Glomerular endothelial cell (primary cell): ENCODE data around the gene GALNT1. TPM values are rescaled to one million over a fixed set of nuclear protein-coding genes. Genes with fewer than 3 reads are reported as not detected.

Experiments used
- DNase-seq: peaks from one replicate; pipeline ENCODE4 v3.0.0-alpha.2; 2011; ENCODE audit warnings: low read depth, low spot score; ENCODE audit errors: extremely low read depth
- total RNA-seq: library from RNA; depleted of rRNA; stranded (reverse); fragments of >200 nt; gene quantifications from 2 replicates; pipeline ENCODE4 v1.2.3, GENCODE V29; 2015

The GALNT1 gene
- total RNA-seq, 1 donor from 2014 or later = 183 TPM

DNA sequence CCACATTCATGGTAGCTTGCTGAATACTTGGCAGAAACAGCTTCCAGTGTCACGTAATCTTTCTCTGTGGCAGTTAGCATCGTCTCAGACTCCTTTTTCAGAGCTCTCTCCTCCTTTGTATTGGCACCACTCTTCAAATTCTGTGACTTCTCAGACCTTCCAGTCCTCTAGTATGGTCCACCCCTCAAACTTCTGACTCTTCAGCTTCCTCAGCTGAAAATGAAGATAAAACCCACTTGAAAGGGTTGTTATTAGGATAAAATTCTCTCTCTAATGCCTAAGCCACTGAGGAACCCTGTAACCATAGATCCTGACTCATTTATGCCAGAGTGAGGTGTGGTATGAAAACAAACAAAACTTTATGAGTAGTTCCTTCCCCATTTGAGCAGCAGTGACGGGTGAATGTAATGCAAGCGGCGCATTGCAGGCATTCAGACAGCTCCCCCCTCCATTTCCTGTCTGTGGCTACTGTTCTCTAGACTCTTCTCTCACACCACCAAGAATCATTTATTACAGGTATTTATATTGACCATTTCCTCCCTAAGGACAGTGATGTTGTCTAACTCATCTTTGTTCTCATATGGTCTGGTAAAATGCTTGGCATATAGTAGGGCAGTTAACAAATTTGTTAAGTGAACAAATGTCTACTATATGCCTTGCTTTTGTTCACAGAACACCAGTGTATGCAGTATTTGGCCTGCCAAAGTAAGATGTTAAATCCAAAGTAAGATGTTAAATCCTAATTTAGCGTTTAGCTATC, 35.3 kb downstream of the GALNT1 start:
- DNase-seq = peak; percentile 76

DNA sequence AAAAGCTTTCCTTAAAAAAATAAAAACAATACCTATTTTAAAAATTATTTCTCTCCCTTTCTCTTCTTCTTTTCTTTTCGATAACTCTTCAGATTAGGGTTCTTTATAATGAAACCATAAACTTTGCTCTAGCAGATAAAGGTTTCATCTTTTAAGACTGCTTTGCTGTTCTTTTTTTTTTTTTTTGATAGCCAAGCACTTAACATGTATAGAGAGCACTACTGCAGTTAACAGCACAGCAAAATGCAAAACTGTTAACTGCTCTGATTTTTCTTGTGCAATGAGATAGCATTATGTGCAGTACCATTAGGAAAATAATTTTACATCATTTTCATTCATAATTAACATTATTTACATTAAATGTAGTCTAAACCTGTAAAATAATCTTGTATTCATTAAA, 36.3 kb downstream of the GALNT1 start:
- no peak for DNase-seq

DNA sequence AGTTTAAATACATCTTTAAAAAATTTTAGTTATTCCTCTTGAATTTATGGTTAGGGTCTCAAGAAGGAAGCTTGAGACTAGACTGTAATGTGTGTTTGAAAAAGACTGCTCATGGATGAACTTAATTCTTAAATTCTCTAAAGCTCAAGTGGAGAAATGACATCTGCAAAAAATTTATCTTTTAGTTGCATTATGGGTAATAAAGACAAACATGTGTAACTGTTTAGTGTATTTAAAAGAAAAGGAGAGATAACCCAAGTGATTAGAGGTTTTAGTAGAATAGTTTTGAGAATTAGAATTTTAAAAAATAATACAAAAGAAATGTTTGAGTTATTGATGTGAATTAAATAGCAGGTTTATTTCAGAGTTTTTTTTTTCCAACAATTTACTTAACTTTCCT, 36.7 kb downstream of the GALNT1 start:
- no peak for DNase-seq

DNA sequence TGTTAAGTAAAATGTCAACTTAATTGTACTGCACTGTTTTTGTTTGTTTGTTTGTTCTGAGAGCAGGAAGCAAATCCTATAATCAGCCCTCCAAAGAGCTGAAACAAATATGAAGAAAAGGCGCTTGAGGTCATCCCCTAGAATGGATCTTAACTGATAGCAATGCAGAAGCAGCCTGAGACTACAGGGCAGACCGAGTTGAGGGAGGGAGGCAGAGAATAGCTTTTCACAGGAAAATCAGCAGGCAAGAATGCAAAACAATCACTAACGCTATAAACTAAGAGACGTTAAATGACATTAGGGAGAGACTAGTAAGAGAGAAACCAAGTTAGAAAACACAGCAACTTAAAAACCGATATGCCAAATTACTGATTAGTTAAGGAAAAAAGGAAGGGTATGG, 37.2 kb downstream of the GALNT1 start:
- DNase-seq = no peak

DNA sequence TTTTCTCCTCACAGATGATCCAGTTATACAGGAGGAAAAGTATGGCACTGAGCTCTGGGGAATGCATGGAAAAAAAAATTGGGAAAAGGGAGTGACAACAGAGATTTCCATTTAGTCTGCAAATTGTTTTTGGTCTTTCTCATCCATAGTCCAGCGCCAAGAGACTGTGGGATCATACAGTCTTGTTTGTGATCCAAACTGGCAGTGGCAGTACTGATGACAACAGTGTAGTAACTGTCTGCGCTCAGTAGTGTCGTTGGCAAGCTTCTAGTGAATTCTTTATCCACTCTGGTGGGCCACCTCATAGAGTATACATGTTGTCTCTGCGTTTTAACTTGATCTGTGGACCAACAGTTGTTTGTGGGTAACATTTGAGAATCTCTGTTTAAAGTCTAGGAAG, 37.9 kb downstream of the GALNT1 start:
- no peak for DNase-seq

DNA sequence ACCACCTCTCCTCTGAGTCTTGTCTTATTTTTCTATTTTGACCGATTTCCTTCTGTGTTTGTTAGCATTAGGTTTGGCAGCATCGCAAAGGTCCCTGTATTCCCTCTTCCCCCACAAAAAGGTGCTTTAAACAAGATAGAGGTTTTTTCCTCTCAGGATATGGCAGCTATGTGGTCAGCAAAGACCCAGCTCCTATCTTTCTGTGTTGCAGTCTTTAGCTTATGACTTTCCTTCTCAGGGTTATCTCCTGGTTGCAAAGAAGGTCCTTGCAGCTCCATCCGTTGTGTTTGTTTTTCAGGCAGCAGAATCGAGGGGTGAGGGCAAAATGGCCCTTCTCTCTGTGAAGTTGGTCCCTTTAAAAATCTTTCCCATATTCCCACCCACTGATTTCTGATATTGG, 38.4 kb downstream of the GALNT1 start:
- DNase-seq = no peak

DNA sequence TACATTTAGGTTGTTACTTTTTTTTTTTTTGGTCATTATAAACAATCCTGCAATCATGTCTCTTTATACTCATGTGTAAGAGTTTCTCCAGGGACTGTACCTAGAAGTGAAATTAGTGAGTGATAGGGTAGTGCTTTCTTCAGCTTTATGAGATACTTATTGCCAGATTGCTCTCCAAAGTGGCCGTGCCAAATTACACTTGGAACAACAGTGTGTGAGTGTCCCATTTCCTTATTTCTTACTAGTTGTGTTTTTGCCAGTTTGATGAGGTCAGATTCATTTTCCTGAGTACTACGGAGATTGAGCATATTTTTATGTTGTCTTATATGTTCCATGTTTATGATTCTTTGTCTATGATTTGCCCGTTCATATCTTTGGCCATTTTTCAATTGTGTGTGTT, 39.2 kb downstream of the GALNT1 start:
- DNase-seq = no peak

DNA sequence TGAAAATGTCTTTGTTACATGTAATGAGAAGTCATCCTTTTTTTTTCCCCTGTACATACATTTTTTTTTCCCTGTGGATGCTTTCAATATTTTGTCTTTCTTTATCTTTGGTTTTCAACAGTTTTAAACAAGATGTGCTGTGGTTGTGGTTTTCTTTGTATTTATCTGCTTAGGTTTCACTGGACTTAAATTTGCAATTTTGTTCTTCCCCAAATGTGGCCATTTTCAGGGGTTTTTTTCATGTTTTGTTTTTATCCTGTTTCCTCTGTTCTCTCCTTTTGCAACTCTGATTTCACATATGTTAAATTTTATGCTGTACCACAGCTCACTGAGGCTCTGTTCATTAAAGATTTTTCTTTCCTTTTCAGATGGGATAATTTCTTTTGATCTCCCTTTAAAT, 41.7 kb downstream of the GALNT1 start:
- DNase-seq = no peak

DNA sequence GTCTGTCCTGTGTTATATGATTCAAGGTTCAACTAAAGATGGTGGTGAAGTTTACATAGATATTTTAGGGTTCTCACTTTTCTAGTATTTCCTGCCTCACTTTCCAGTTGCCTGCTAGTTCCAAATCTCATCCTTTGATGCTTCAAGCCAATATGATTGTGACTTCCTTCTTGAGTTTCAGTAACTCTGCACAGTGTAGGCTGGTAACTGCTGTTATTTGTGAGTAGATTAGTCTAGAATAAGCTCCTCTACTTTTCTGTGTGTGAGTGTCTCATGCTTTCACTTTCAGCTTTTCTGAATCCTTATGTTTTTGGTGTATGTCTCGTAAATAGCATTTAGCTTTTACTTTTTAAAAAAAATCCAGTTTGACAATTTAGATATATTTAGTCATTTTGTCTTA, 42.6 kb downstream of the GALNT1 start:
- no peak for DNase-seq

DNA sequence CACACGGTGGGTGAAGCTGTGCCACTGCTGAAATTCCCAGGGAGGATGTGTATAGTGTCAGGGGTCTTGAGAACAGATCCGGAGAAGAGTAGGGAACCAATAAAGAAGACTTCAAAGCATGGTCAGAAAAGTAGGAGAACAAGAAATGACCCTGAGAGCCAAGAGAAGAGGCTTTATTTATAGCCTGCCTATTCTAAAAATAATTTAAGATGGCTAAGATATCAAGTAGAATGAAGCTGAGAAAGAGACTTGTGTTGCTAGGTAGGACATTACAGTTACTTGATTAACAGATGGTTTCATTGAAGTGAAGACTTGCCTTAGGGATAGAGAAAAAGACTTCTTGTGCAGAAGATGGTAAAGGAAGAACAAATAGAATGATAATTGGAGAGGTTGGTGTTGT, 43.7 kb downstream of the GALNT1 start:
- no peak for DNase-seq

DNA sequence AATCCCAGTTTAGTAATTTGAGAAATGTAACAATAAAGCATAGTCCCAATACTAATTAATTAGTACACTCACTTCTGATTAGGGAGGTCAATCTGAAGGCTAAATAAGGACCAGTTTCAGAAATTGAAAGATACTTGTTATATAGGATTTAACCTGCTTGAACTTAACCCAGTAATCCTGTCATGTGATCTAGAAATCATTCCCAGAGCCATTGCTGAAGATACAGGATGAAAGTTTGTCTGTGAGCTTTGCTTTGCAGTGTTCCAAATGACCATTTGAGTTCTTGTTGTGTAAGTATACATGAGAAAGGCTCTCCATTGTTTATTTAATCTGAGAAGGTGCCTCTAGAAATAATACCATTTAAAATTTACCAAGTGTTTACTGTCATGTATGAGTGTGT, 52.2 kb downstream of the GALNT1 start:
- DNase-seq = no peak

DNA sequence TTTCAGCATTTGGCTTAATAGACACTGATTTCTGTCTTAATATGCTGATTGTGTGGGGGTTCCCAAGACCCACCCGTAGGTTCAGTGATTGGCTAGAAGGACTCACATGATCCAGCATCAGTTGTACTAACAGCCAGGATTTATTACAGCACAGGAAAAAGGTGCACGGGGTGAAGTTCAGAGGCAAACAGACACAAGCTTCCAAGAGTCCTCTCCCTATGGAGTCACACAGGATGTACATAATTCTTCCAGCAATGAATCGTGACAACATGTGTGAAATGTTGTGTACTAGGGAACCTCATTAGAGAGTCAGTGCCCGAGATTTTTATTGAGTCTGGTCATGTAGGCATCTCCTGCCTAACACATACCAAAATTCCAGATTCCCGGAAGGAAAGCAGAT, 52.8 kb downstream of the GALNT1 start:
- DNase-seq = no peak

DNA sequence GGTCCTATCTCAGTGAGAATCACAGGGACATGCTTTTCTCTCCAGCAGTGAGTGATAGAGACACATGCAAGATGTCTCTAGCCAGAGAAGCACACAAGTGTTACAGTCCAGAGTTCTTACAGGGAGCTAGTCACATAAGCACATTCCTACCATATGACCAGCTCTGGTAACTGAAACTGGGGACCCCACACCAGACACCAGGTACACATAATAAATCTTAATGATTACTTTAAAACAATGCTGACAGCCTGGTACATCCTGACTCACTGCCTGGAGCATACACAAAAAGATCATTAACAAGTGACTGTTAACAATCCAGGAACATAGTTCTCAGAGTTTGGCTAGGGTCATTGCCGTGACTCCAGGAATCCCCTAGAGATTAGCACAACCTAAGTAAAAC, 53.6 kb downstream of the GALNT1 start:
- DNase-seq = peak; percentile 44

DNA sequence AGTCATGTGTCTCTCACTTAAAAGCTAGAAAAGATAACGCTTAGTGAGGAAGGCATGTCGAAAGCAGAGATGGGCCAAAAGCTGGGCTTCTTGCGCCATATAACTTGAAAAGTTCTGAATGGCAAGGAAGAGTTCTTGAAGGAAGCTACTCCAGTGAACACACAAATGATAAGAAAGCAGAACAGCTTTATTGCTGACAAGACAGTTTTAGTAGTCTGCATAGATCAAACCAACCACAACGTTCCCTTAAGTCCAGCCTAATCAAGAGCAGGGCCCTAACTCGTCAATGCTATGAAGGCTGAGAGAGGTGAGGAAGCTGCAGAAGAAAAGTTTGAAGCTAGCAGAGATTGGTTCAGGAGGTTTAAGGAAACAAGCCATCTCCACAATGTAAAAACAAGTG, 55.7 kb downstream of the GALNT1 start:
- DNase-seq = no peak

DNA sequence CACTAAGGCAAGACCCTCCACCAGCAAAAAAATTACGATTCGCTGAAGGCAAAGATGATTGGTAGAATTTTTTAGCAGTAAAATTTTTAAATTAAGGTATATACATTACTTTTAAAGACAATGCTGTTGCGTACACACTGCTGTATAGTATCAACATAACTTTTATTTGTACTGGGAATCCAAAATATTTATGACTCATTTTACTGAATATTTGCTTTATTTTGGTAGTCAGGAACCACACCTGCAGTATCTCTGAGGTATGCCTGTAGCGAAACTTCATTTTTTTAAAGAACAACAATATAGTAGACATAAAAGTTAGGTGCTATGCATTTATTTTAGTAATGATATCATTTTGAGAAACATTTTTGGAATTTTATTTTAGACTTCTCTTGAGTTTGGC, 57.8 kb downstream of the GALNT1 start:
- DNase-seq = no peak

DNA sequence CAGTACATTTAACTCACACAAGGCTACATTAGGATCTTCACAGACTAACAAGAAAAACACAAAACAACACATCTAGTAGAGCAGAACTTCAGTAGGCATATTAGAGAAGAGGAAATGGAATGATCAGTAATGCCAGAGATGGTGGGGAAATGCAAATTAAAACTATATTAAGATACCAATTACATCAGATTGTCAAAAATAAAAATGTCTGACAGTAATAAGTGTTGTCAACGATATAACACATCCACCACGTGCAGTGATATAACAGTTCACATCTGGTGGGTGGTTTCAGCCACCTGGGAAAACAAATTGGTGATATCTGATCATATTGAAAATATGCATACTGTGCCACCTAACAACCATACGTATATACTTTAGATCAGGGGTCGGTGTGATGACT, 59.9 kb downstream of the GALNT1 start:
- DNase-seq = no peak

DNA sequence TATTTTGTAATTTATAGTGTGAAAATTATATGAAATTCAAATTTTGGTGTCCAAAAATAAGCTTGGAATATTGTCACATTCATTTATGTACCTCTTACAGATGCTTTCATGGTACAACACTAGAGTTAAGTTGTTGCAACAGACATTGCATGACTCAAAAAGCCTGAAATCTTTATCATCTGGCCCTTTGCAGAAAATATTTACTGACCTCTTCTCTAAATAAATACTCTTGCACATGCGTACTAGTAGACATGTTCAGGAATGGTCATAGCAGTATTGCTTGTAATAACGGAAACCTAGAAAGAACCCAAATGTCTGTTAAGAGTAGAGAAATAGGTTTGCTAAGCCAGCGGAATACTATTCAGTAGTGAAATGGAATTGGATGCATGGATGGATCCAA, 60.4 kb downstream of the GALNT1 start:
- no peak for DNase-seq

DNA sequence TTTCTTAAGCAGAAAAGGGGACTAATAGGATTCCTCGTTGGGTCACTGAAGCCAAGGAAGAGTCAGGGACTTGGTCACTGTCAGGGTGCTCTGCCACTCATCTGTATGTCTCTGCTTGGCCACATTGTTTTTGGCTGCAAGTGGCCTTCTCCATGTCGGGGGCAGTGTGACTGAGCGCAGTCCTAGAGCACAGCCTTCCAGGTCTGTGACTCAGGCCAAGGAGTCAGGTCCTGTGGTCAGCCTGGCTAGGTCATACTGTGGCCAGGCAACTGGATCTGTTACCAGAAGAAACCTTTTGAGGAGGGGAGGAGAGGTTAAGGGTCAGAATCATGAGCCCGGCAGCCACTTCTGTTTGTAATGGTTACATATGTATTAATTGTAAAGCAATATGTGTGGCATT, 61.3 kb downstream of the GALNT1 start:
- no peak for DNase-seq

DNA sequence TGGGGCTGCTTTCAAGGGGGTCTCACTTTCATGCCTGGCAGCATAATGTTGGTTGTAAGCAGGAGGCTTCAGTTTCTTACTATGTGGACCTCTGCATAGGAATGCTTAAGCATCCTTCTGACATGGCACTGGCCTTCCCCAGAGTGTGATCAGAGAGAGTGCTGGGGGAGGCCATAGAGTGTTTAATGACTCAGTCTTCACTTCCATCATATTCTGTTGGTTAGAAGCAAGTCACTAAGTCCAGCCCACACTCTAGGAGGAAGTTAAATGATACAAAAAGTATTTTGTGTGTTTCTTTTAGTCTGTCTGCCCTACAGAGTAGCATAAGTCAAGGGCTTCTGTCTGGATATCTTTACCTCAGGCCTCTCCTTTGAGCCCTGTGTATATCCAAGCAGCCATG, 64.9 kb downstream of the GALNT1 start:
- DNase-seq = no peak

DNA sequence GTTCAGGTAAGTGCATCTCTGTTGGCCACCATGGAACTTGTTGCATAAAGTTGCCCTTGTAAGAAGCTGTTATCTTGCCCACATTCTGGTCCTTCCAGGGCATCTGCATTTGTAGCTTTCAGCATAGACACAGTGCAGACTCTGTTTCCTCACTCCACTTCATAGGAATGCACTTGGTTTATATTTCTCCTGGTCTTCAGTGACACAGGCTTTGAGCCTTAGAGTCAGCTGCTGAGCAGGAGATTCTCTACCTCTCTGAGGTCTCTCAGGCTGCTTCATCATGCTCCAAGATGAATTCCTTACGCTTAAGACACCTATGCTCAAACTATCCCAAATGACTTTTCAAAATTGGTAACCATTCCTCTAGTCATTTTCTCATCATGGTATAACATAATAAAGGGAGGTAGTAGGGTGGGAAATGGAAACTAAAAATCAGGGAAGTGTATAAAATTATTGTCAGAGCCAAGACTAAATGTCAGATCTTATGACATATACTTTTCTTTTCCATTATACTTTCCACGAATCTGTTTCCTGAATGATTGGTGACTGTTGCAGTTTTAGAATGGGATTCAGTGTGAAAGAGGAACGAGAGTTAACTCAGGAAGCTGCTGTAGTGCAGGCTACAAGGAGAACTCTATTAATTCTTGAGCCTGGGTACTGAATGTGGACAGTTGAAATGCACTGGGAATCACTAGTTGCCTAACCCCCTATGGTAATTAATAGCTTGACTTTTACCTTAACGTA, 72.0 kb downstream of the GALNT1 start:
- no peak for DNase-seq

DNA sequence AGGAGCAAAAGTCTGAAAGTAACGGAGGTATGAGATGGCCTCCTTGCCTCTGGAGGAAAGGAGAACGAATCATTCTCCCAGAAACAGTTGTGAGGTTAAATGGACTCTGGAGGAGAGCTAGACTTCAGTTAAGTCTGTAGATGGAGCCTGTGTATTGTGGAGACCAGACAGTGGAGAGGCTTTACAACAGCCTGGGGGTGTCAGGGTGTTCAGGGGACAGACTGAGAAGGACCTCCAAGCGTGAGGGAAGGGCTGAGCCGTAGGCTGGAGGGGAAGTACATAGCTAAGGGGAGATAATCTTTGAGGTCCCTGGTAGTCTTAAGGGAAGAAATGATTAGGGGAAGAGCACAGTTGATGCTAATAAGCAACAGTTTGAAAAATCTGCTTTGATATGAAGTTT, 76.6 kb downstream of the GALNT1 start:
- no peak for DNase-seq

DNA sequence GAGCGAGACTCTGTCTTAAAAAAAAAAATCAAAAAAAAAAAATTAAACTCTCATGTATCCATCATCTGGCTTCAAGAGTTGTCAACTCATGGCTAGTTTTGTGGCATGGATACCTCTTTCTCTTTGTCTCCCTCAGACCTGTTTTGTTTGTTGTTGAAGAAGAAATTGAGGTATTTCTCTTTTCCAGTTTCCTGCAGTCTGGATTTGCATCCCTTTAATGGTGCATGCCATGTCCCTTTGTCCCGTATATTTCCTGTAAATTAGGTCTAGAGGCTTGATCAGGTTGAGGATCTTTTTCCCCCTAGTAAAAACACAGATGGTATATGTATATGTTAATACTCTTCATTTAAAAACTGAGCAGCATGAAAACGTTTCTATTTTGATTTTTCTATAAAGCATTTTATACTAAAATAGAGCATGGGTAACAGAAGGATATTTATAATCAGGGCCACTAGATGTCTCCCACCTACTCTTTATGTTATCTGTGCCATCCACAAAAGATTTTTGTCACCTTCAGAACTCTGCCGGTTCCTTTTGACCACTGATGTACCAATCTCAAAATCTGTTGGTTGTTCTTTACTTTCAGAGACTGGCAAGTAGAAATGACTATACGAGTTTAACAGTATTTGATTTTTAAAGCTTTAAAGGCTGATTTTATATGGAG, 80.1 kb downstream of the GALNT1 start:
- DNase-seq = no peak
